HG02943 (cell line): ENCODE data around the gene ATRN.

Source experiments
- ATAC-seq: cut with Tn5 transposase; IDR thresholded peaks from one replicate; pipeline ENCODE4 v1.9.1; 2021; ENCODE audit warnings: mild to moderate bottlenecking, low read depth, moderate library complexity; ENCODE audit not compliant: unreplicated experiment

ATRN gene

DNA sequence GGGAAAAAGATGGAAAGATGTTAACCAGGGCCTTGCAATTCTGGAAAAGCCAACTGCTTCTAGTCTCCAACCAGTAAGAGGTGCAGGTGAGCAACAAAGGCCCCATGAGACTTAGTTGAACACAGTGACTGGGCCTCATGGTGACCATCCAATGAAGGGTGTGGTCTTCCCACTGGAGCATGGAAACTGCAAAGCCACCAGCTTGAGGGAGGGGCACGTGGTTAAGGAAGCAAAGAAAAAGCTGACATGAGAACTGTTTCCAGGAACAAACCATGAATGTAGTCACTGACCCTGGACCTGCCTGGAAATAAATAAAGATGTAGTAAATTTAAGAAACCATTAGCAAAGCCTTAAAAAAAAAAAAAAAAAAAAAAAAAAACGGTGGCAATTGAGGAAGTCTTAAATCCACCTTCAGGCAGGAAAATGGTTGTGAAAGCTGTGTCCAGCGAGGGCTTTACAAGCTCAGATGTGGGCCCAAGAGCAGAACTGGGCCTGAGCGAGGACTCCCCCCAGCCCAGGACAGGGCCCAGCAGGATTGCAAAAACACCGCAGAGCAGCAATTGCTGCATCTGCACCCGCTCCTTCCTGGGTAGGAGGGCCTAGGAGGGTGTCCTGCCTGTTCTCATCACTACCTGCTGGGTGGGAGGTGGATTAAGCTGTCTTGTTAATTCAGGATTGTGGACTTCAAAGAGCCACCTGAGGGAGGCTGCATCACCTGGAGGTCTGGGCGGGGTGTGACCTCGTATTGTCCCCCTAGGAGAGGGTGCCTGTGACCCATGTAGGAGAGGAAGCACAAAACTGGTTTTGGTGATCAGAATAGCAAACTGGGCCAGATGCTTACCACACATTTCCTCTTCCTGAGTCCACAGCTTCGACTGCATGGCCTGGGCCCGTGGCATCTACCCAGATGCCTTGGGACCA, 182.1 kb downstream of the ATRN start:
- no peak for ATAC-seq

DNA sequence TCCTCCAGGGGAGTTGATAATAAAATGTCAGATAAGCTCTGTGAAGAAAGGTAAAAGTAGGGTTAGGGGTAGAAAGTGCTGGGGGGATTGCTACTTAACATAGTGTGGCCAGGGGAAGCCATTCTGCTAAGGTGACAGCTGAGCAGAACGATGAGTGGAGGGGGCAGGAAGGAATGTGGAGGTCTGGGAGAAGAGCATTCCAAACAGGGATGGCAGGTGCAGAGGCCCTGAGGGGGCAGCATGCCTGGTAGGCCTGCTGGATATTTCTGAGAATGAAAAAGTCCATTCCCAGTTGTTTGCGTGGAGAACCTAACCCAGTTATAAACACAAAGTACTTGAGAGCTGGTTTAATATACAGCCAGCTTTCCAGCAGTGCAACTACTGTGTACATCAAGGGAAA, 183.1 kb downstream of the ATRN start:
- no peak for ATAC-seq

DNA sequence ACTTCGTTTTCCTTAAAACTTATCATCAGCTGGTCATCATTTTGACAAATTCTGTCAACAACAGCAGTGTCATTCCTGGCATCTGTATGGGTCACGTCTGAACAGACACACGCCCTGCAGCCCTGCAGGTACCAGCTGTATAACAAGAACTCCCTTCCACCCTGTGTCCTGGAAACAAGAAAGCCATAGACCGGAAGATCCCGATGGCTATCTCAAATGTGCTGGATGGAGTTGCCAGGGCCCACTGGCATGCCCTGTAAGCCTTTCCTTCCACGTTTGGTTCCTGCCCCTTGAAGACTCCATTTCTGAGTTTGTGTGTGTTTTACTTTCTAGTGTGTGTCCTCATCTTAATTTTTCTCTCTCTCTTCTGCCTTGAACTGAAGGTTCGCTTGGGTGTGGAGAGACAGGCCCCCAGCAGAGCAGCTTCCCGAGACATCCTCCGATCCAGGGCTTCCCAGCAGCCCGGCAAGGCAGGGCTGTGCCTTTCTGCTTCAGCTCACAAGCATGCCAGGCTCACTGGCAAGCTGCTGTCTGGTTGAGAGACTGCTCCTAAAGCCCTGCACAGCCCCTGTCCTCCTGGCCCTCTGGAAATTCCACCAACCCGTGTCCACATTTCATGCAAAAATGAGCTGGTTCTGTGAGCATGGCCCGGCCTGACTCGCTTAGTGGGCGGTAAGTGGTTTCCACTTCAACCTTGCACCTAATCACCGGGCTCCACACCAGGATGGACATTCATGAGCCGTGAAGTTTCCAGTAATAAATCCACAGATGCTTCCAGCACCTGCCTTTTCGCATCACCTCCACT, 183.7 kb downstream of the ATRN start:
- ATAC-seq, result no peak

DNA sequence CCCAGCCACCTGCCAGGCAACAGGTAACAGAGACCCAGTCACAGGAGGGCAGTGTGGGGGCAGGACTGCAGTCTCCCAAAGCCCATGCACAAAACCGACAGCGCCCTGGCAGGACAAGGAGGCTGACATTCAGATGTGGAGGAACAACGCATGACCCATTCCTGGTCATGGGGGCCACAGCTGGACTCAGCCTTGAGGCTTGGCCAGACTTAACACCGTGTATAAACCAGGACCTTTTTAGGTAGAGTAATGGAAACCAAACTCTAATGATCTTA, 184.2 kb downstream of the ATRN start:
- no peak for ATAC-seq

DNA sequence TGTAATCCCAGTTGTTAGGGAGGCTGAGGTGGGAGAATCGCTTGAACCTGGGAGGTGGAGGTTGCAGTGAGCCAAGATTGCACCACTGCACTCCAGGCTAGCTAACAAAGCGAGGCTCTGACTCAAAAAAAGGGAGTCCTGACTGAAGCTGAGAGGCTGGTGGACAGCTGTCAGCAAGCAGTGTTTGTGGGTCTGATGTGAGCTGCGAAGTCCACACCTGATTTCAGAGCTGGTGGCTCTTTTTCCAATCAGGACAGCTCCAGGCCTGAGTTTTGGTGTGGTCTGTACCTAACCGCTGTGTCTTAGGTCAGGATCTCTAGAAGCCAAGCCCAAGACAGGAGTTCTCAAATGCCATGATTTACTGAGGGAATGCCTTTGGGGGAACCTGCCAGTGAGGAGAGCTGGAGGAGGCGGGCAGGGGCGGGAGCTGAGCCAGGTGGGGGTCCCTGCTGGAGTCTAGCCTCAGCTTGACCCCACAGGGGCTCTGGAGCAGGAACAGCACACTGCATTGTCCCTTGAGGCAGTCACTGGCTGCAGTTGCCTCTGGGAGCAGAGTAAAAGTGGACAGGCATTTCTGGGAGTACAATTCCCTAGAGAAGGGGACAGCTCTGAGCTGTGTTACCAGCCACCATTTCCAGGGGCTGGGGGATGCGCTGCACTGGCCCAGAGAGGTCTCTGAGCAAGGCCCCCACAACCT, 187.3 kb downstream of the ATRN start:
- no peak for ATAC-seq

DNA sequence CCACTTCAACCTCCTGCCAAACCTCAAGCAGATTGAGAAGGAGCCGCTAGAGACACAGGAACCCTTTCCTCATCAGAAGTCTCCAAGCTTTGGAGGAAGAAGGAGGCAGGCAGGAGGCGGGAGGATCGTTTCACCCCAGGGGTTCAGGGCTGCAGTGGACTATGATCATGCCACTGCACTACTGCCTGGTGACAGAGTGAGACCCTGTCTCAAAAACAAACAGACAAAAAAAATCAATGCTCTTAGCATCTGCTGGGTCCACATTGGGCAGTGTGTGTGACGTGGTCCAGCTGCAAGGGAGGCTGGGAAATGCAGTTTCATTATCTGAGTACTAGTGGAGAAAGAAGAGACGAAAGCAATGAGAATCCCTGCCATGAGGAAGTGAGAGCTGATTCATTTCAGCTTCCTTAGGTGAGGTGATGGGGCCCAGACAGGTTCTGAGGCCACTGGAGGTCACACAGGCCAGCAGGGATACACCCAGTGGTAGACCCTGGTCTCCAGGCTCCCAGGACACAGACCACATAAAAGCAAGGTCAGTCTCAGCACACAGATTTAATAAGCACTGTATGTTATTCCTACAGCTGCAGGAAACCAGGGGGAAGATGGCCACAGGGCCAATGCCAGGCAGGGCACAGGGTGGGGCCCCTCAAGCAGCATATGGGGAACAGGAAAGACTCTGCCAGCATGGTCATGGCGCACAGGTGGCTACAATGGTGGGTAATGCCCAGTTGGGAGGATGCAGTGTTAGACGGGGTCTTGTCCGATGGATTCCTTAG, 188.1 kb downstream of the ATRN start:
- ATAC-seq, result peak; percentile 76

DNA sequence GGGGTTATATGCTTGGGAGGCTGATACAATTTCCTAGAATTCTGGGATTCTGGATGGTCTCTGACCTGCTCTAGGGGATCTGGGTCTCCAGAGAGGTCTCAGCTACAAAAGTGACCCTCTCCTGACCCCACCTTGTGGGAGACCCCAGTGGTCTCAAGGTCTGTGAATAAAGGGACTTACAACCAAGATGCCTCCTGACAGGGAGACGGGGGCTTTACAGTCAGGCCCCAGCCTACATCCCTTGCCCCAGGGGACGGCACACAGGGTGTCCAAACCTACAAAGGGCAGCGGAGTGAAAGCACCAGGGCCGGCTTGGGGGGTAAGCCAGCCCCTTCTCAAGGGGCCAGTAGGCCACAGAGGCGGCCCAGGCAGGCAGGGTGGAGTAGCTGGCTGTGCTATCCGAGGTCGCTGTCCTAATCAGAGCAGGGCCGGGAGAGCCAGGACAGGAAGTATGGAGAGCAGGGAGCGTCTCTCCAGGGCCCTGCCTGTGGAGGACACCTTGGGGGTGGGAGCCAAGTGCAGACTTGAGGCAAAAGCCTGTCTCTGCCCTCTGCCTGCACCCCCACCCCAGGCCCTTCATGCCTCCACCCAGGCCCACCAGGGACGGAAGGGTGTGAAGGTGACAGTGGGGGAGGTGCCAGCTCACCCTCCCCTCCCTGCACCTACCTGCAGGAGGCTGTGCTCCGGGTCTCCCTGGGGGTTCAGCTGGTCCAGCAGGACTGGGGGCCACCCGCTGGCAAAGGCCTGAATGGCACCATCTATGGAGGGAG, 188.9 kb downstream of the ATRN start:
- no peak for ATAC-seq

DNA sequence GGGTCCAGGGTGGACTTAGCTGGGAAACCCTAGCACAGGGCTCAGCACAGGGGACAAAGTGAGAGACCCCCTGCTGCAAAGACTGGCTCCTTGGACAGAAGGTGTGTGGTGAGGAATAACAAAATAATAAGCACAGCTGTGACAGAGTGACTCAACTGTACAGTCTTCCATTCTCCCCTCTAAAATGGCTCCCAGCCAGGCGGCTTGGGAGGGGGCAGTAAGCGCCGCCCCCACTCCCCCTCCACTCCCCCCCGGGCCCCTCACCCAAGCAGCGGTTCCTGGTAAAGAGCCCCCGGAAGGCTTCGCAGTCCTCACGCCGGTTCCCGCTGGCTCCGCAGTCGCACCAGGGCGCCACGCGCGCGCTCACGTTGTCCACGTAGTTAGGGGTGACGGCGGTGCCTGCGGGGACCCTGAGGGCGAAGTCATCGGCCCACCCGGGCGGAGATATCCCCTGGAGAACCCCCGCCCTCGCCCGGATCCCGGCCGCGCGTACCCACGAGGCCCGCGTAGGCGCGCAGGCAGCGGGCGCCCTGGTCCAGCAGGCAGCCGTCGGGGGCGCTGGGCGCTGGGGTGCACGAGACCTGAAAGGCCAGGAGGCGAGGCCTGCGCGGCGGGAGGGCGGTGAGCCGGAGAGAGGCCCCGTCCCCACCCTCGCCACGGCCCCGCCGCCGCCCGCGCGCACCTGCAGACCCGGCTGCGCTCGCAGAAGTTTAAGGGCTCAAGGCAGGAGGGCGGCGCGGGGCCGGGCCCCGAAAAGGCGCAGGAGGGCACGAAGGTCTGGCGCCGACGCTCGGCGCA, 189.6 kb downstream of the ATRN start:
- ATAC-seq, result no peak

DNA sequence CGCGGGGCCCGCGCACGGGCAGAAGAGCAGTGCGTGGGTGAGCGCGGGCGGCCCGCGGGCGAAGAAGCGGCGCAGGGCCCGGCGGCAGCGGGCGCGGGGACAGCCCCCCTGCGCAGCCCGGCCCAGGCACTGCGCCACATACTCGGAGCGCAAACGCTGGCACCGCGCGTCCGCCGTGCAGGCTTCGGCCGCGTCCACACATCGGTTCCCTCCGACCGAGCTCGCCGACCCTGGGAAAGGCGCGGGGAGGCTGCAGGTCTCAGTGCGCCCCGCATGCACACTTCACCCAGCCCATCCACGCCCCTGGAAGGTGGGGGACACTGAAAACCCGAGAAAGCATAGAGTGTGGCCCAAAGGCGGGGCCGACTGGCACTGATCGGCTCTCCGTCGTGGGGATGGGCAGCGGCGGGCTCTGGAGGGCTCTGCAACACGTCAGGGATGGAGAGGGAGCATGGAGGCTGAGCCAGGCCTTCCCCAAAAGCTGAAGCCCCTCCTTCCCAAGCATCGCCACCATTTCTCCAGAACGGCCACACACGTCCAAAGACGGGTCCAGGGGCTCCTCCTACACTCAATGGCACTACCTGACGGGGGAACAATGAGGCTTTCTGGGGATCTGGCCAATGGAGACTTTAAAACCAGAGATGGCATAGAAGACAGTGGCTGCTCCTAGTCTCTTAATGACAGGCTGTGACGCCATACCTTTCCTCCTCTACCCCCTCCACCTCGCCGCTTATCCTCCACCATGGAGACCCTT, 190.4 kb downstream of the ATRN start:
- no peak for ATAC-seq

DNA sequence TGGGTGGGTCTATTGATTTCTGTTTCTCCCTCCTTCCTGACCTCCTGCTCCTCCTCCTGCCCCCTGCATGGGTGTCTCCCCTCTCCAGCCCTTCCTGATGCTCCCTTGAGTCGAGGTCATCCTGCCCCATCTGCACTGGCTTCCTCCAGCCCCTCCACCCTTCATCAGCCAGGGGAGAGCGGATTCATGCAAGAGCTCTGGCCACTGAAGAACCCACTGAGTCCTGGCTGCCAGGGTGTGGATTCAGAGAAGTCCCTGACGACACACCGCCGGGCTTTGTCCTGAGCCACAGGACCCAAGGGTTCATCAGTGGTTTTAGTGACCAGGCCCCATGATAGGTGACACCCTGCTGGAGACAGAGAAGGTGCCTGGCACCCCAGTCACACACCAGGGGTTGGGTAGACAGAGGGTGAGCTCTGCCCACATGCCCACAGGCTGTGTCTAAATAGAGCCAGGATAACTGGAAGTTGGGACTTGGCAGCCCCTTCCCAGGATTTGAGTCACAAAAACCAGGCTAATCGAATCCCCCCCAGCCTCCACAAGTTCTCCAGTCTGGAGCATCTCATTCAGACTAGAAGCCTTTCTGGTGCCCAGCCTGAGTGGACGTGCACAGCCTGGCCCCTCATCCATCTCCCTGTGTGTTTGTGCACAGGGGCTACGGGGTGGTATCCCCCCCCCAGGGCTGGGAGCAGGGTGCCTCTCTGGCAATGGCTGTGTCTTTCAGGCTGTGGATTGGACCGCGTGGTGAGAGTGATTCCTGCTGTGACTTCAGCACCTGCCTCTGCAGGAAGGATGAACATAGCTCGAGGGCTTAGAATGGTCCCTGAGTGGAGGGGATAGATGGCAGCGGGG, 191.2 kb downstream of the ATRN start:
- no peak for ATAC-seq

DNA sequence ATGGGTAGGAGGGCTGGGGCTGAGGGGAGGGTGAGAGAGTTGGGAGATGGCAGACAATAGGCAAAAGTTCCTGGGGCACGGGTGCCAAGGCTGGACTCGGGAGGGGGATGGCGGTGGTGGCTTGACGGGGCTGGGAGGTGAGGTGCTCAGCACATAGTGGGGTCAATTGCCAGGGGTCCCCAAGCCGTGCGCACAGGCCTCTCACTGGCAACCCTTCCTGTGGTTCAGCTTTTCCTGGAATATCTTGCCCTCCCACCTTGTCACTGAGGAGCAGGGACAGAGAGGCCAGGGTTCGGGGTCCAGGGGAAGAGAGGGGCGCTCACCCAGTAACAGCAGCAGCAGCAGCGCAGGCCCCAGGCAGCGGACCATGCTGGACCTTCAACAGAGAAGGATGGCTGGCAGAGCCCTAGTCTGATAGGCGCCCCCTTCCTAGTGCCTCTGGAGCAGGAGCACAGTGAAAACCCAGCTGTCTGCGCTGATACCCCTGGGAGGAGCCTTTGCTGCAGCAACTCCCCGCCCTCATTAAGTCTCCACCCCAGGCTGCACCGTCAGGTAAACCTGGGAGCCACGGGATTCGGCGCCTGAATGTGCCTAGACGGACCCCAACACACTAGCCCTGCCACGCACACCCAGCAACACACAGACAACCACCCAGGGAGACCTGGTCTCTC, 192.3 kb downstream of the ATRN start, which contains the start of gene GFRA4:
Gene GFRA4, minus strand, starts transcription at position 369 of the 671 bp plus-strand sequence. Its CDS starts 0 bp downstream, at position 369.
- no peak for ATAC-seq

DNA sequence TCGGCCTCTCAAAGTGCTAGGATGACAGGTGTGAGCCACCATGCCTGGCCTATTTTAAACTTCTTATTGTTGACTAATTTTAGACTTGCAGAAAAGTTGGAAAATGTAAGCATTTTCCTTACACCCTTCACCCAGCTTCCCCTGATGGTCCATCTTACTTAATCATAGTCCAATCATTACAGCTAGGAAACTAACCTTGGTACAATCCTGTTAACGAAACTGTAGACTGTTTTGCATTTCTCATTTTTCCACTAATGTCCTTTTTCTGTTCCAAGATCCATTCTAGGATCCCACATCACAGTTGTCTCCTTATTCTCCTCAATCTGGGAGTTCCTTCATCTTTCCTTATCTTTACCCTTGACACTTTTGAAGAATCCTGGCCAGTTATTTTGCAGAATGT, 193.0 kb downstream of the ATRN start:
- ATAC-seq, result no peak

DNA sequence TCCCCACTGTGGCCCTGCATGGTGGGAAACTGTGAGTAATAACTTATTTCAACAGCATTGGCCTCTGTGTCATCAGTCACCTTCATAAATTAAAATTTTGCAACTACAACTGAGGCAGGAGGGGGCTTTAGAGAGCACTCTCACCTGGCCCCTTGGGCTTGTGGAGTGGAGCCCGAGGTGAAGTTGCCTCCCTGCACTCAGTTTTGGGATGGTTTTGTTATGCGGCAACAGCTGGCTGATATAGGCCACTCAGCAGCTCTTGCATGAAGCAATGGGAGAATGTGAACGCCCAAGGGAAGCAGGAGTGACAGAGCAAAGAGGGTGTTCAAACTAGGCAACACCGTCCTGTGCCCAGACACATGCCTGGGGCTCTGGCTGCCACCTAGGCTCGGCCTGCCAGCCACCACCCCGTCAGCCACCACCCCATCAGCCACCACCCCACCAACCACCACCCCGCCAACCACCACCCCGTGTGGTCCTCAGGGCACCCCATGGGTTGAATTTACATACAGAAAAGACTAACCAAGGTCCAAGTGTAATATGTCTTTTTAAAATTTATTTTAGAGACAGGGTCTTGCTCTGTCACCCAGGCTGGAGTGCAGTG, 196.7 kb downstream of the ATRN start:
- ATAC-seq, result no peak

DNA sequence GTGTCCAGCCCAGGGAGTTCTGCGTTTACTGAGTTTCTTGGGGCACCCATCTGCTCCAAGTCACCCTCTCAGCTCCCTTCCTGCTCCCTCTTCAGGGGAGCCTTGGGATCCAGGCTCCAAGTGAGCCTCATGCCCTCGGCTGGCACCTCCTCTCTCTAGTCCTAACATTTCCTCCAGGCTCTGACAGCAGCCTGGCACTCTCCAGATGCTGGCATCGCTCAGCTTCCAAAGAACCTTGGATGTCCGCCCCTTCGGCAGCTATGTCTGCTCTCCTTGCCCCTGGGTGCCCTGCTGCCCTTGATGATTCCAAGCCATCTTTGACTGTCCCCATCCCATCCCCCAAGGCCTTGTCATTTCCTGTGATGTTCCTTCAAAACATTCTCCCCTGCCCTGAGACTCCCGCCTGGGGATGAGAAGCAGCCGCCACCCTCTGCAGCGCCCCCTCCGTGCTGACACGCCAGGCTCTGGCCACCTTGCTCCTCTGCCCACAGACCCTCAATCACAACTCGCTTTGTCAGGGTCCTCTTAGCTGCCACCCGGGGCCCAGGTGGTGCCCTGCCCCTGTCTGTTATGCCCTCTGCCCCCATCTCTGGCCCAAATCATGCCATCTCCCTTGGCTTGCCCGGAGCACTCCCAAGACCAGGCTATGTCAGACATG, 199.0 kb downstream of the ATRN start:
- ATAC-seq, result no peak

DNA sequence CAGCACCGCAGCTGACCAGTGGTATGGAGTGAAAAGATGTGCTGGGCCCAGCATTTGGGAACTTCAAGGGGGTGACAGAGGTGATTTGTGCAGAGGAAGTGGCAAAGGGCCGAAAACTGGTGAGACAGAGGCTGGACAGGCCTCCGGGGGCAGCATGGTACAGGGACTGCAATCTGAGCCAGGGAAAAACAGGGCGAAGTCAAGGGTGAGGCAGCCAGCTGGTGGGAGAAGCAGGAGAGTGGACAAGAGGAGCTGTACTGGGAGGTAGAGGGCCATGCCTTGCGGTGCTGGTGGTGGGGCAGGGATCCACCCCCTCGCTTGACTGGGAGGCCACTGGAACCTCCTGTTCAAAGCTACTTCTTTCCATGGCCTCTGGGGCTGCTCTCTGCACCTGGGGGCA, 199.7 kb downstream of the ATRN start:
- ATAC-seq, result no peak

DNA sequence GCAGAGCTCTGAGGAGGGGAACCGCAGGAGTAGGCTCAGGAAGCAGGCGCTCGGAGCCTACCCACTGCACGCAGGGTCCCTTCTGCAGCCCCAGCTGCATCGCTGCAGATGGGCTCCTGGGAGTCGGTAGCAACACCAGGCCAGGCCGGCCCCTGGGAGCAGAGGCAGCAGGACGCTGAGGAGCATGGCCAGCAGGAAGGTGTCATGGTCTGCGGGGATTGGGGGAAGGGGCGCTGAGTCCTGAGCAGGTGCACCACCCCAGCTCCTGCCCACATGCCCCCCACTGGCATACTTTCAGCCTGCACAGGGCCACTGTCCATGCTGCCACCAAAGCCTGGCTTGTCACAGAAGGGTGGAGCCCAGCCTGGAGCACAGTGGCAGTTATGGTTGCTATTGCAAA, 200.1 kb downstream of the ATRN start:
- no peak for ATAC-seq
